Measurements from ENCODE around the gene PPP2R5C. TPM values are rescaled to one million over a fixed set of nuclear protein-coding genes. Genes with fewer than 3 reads are reported as not detected.

PPP2R5C gene
- polyA plus RNA-seq, 3 donors, result 61.9 to 72.5 (median 64.0) TPM

- no peak overlapping the region for H2AFZ ChIP-seq (ENCODE audit: insufficient read depth, low read depth, low read length, poor library complexity, severe bottlenecking)
- peaks cover 46% of the 10 kb centered on the region for H4K20me1 ChIP-seq (ENCODE audit: insufficient read depth, low read length)
- H3K4me3 ChIP-seq (replicated peaks in 1 of 3; ENCODE audit: low read depth in 2 of 3, low read length in 3 of 3), result no peak overlapping the region
- no peak overlapping the region for H3K27ac ChIP-seq (ENCODE audit: low read depth in 1 of 2, low read length in 2 of 2)
- no peak for DNase-seq
- no peaks in the 10 kb centered on the region for H3K36me3 ChIP-seq (replicated peaks in 1 of 2; ENCODE audit: control insufficient read depth in 1 of 2, insufficient read depth in 2 of 2, low read length in 2 of 2)
- H3K9me3 ChIP-seq (replicated peaks in 1 of 2; ENCODE audit: control insufficient read depth in 1 of 2, insufficient read depth in 1 of 2, low read length in 2 of 2), result peaks cover 0 to 8% of the 10 kb centered on the region in 2 donors
- Mint-ChIP-seq H3K27ac (no peak overlapping the region), H3K36me3 (peaks cover 0 to 2% of the 10 kb centered on the region in 2 donors), H3K4me1 (peaks cover 2% of the 10 kb centered on the region), H3K9me3 (peaks cover 0 to 13% (median 5%) of the 10 kb centered on the region in 7 donors), H3K4me3 (peak overlapping the region in 1 of 2 donors; percentile 56), H3K27me3 (ENCODE audit: low read depth in 3 of 3) (peaks cover 40 to 62% (median 47%) of the 10 kb centered on the region in 3 donors)
- H3K79me2 ChIP-seq (ENCODE audit: insufficient read depth, low read length), result no peaks in the 10 kb centered on the region
- H3K4me1 ChIP-seq (ENCODE audit: control insufficient read depth in 1 of 2, insufficient read depth in 2 of 2, low read length in 2 of 2), result peaks cover 0 to 4% of the 10 kb centered on the region in 2 donors
- intact Hi-C loops (cut with micrococcal nuclease), result no loop called here
- no peak for TF ChIP-seq CTCF (IDR thresholded peaks at IDR 0.05)
- no peak overlapping the region for H3K4me2 ChIP-seq (replicated peaks; ENCODE audit: extremely low read depth, low read length, poor library complexity, severe bottlenecking)
- no peak overlapping the region for H3K9ac ChIP-seq (ENCODE audit: insufficient read depth, low read length, poor library complexity, severe bottlenecking)
- 86% methylated on average over 4 of the region's 11 CpGs for WGBS (ENCODE audit: insufficient coverage)
- peaks cover 32 to 41% of the 10 kb centered on the region in 2 donors for H3K27me3 ChIP-seq (ENCODE audit: control insufficient read depth in 2 of 2, insufficient read depth in 2 of 2, low read length in 2 of 2)
Observed at GRCh38 chr14:101780390-101780789, 18.9 kb downstream of the PPP2R5C start.

GRCh38 chr14:101780887-101781239 lies 19.4 kb downstream of the PPP2R5C start:
- peak overlapping the region in 1 of 2 donors; percentile 56 for H3K4me3 Mint-ChIP-seq
- H3K9ac ChIP-seq (ENCODE audit: insufficient read depth, low read length, poor library complexity, severe bottlenecking), result no peak overlapping the region
- no peak overlapping the region for H2AFZ ChIP-seq (ENCODE audit: insufficient read depth, low read depth, low read length, poor library complexity, severe bottlenecking)
- TF ChIP-seq CTCF (IDR thresholded peaks at IDR 0.05), result no peak
- peaks cover 45% of the 10 kb centered on the region for H4K20me1 ChIP-seq (ENCODE audit: insufficient read depth, low read length)
- peaks cover 0 to 13% (median 5%) of the 10 kb centered on the region in 7 donors for H3K9me3 Mint-ChIP-seq
- peaks cover 0 to 2% of the 10 kb centered on the region in 2 donors for H3K36me3 Mint-ChIP-seq
- H3K4me3 ChIP-seq (replicated peaks in 1 of 3; ENCODE audit: low read depth in 2 of 3, low read length in 3 of 3), result no peak overlapping the region
- H3K4me1 ChIP-seq (ENCODE audit: control insufficient read depth in 1 of 2, insufficient read depth in 2 of 2, low read length in 2 of 2), result peaks cover 0 to 4% of the 10 kb centered on the region in 2 donors
- intact Hi-C loops (cut with micrococcal nuclease), result no loop called here
- DNase-seq, result no peak
- no peaks in the 10 kb centered on the region for H3K79me2 ChIP-seq (ENCODE audit: insufficient read depth, low read length)
- H3K27me3 Mint-ChIP-seq (ENCODE audit: low read depth in 3 of 3), result peaks cover 38 to 63% (median 47%) of the 10 kb centered on the region in 3 donors
- peaks cover 2% of the 10 kb centered on the region for H3K4me1 Mint-ChIP-seq
- H3K36me3 ChIP-seq (replicated peaks in 1 of 2; ENCODE audit: control insufficient read depth in 1 of 2, insufficient read depth in 2 of 2, low read length in 2 of 2), result no peaks in the 10 kb centered on the region
- peaks cover 32 to 41% of the 10 kb centered on the region in 2 donors for H3K27me3 ChIP-seq (ENCODE audit: control insufficient read depth in 2 of 2, insufficient read depth in 2 of 2, low read length in 2 of 2)
- no peak overlapping the region for H3K27ac Mint-ChIP-seq
- H3K4me2 ChIP-seq (replicated peaks; ENCODE audit: extremely low read depth, low read length, poor library complexity, severe bottlenecking), result no peak overlapping the region
- peaks cover 0 to 8% of the 10 kb centered on the region in 2 donors for H3K9me3 ChIP-seq (replicated peaks in 1 of 2; ENCODE audit: control insufficient read depth in 1 of 2, insufficient read depth in 1 of 2, low read length in 2 of 2)
- WGBS (ENCODE audit: insufficient coverage), result 28% methylated on average over 5 of the region's 15 CpGs
- H3K27ac ChIP-seq (ENCODE audit: low read depth in 1 of 2, low read length in 2 of 2), result no peak overlapping the region

All from CD14-positive monocyte (primary cell).